ENCODE data around the gene SMCO2.

- TF ChIP-seq CTCF (IDR thresholded peaks at IDR 0.05; ENCODE audit: low read length) (no peak), EZH2phosphoT487 (IDR thresholded peaks at IDR 0.05; ENCODE audit: low read length) (no peak)
Measured at GRCh38 chr12:27535318-27535717, 88.8 kb downstream of the SMCO2 start.

Measured in MM.1S (cell line).